ENCODE results near the gene PHF21A. TPM values are rescaled to one million over a fixed set of nuclear protein-coding genes. Genes with fewer than 3 reads are reported as not detected.

The PHF21A gene
- total RNA-seq, 2 donors from 2014 or later = 24.7 to 48.0 TPM

DNA sequence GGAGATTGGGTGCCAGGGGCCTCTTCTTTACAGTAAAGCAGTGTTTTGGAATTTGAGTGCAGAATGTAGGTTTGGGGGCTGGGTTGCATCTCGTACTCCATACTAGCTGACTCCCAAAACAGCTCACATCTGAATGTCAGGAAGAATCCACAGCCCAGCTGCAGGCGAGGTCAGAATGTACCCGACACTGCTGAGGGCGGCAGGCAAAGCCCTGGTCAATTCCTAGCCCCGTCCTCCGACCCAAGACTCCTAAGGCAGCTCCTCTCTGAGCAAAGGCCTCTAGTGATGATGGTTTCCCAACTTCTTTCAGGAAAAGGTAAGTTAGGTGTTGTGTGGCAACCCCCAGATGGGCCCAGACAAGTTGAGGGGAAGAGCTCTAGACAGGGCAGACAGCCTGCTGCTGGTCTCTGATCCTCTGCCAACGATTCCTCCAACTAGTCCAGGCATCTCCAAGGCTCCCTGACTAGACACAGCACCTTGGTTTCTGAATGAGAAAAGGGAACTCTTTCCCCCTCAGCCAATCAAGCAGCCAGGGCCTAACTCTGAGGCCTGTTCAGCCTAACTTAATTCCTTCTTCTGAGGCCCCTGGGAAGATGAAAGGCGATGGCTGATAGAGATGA, 190.2 kb downstream of the PHF21A start:
- Histone ChIP-seq H3K4me1 (replicated peaks) (peaks cover 16% of the 10 kb centered on the region), H3K4me3 (peak overlapping the region in 1 of 2 donors; percentile 7), H3K9me3 (no peaks in the 10 kb centered on the region), H3K27ac (peak overlapping the region; percentile 64 to 79), H3K27me3 (replicated peaks; ENCODE audit: insufficient read depth) (no peaks in the 10 kb centered on the region), H3K36me3 (no peaks in the 10 kb centered on the region)
- no peak for TF ChIP-seq POLR2A (IDR thresholded peaks at IDR 0.05)
- TF ChIP-seq POLR2AphosphoS5 (IDR thresholded peaks at IDR 0.05) = peak; percentile 75
- intact Hi-C loops (cut with DNase I) = no loop called here
- 55% methylated on average over 8 of the region's 8 CpGs for WGBS
- peak; percentile 86 for DNase-seq (ENCODE audit: low spot score)

DNA sequence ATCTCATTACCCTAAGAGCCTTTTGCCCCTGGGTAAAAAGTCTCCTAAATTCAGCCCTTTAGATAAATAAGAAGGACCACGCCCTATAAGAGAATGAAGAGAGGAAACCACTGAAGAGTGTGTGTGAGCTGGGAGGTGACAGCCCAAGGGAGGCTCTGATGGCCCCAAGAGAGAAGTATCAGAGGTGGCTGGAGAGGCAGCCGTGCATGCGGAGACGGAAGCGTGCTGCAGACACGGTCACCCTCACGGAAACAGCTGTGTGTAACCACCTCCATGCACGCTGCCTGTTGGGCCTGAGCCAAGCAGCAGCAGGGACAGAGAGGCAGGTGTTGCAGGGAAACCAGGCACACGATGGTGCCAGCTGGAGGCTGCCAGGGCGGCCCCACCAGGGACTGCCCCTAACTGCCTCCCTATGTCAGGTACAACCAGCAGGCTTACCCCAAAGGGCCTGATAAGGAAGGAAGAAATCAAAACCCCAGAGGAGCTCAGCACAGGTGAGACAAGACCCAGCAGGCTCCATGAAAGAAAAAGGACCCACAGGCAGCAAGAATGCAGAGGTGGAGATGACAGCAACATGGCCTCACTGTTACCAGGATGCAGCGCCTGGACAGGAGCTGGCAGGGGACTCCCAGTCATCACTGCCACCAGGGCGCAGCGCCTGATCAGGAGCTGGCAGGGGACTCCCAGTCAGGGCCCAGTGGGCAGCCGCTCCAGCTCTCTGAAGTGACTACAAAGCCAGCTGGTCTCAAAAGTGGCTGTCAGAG, 191.0 kb downstream of the PHF21A start:
- TF ChIP-seq POLR2A (IDR thresholded peaks at IDR 0.05) (no peak), POLR2AphosphoS5 (IDR thresholded peaks at IDR 0.05) (no peak)
- TF ChIP-seq, protein P1, sequence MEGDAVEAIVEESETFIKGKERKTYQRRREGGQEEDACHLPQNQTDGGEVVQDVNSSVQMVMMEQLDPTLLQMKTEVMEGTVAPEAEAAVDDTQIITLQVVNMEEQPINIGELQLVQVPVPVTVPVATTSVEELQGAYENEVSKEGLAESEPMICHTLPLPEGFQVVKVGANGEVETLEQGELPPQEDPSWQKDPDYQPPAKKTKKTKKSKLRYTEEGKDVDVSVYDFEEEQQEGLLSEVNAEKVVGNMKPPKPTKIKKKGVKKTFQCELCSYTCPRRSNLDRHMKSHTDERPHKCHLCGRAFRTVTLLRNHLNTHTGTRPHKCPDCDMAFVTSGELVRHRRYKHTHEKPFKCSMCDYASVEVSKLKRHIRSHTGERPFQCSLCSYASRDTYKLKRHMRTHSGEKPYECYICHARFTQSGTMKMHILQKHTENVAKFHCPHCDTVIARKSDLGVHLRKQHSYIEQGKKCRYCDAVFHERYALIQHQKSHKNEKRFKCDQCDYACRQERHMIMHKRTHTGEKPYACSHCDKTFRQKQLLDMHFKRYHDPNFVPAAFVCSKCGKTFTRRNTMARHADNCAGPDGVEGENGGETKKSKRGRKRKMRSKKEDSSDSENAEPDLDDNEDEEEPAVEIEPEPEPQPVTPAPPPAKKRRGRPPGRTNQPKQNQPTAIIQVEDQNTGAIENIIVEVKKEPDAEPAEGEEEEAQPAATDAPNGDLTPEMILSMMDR (IDR thresholded peaks at IDR 0.05) = no peak
- peaks cover 16% of the 10 kb centered on the region for H3K4me1 ChIP-seq (replicated peaks)
- H3K27ac ChIP-seq = peak overlapping the region; percentile 64 to 79
- no peaks in the 10 kb centered on the region for H3K9me3 ChIP-seq
- H3K4me3 ChIP-seq = no peak overlapping the region
- 39% methylated on average over 14 of the region's 14 CpGs for WGBS
- no peaks in the 10 kb centered on the region for H3K36me3 ChIP-seq
- no peak for DNase-seq (ENCODE audit: low spot score)
- H3K27me3 ChIP-seq (replicated peaks; ENCODE audit: insufficient read depth) = no peaks in the 10 kb centered on the region
- intact Hi-C loops (cut with DNase I) = no loop called here

DNA sequence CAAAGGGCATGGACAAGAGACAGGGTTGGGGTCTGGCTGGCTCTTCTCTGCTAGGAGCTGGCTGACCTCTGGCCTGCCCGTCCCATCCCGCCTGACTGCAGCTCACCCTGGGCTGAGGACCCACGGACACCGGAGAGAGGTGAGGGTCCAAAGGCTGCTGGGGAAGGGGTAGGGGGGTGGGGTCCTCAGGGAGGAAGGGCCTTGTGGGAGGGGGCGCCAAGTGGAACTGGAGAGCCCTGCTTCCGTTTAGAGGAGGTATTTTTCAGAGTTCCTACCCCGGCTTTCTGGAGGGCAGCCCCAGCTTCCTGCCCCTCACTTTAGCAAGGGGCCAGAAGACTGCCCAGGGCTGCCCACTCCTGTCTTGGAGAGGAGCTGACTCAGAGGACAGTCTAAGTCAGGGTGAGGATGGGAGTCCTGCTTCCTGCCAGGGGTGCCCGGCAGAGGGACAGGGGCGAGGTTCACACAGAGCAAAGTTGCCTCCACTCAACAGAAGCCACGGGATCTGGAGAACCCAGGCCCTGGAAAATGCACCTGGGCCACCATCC, 191.7 kb downstream of the PHF21A start:
- no peaks in the 10 kb centered on the region for H3K27me3 ChIP-seq (replicated peaks; ENCODE audit: insufficient read depth)
- intact Hi-C loops (cut with DNase I) = no loop called here
- peaks cover 13% of the 10 kb centered on the region for H3K4me1 ChIP-seq (replicated peaks)
- H3K4me3 ChIP-seq = no peak overlapping the region
- 62% methylated on average over 10 of the region's 10 CpGs for whole genome bisulfite sequencing
- H3K9me3 ChIP-seq = no peaks in the 10 kb centered on the region
- no peaks in the 10 kb centered on the region for H3K36me3 ChIP-seq
- no peak for DNase-seq (ENCODE audit: low spot score)
- no peak overlapping the region for H3K27ac ChIP-seq
- no peak for TF ChIP-seq POLR2A (IDR thresholded peaks at IDR 0.05)
- TF ChIP-seq, protein P1 (IDR thresholded peaks at IDR 0.05) = no peak
- TF ChIP-seq POLR2AphosphoS5 (IDR thresholded peaks at IDR 0.05) = no peak

DNA sequence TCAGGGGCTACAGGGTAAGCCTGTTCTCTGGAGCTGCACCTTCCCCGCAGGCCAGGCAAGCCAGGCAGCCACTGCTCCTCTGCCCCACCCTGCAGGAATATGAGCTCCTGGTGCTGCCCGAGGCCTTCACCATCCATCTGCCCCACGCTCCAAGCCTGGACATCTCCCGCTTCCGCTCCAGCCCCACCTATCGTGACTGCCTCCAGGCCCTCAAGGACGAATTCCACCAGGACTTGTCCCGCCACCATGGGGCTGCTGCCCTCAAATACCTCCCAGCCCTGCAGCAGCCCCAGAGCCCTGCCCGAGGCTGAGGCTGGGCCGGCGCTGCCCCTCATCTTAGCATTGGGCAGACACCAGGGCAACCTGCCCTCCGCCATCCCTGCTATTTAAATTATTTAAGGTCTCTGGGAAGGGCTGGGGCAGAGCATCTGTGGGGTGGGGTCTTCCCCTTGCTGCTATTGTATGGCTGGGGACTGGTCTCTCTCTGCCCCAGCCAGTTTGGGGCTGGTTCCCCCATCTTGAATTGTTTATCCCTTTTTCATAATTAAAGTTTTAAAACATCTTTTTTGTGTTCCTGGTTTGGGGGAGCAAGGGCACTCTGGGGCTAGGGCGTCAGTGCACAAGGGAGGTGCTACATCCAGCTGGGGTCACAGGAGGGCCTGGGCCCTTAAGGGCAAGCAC, 192.6 kb downstream of the PHF21A start:
- H3K4me1 ChIP-seq (replicated peaks) = peaks cover 4% of the 10 kb centered on the region
- H3K27me3 ChIP-seq (replicated peaks; ENCODE audit: insufficient read depth) = no peaks in the 10 kb centered on the region
- no peak overlapping the region for H3K4me3 ChIP-seq
- no peaks in the 10 kb centered on the region for H3K9me3 ChIP-seq
- TF ChIP-seq, protein P1 (IDR thresholded peaks at IDR 0.05) = no peak
- TF ChIP-seq POLR2A (IDR thresholded peaks at IDR 0.05) (no peak), POLR2AphosphoS5 (IDR thresholded peaks at IDR 0.05) (no peak)
- no peaks in the 10 kb centered on the region for H3K36me3 ChIP-seq
- intact Hi-C loops (cut with DNase I) = no loop called here
- H3K27ac ChIP-seq = no peak overlapping the region
- DNase-seq (ENCODE audit: low spot score) = no peak
- WGBS = 58% methylated on average over 13 of the region's 13 CpGs
